Upper lobe of left lung (tissue), 4 donors: Measurements from ENCODE around the gene MGMT.

Experiments
- POLR2A ChIP-seq, 4 donors: fragments of 450-650 bp; IDR thresholded peaks; one replicate each; pipeline ENCODE4 v1.5.1; 2016 to 2017; ENCODE audit warnings: antibody characterized with exemption in 4 of 4, mild to moderate bottlenecking in 2 of 4
- POLR2AphosphoS5 ChIP-seq, 2 donors: sonication (generic); formaldehyde crosslinking; IDR thresholded peaks; one replicate each; pipeline ENCODE4 v1.5.1; 2017; ENCODE audit warnings: antibody characterized with exemption in 2 of 2
- TF ChIP-seq, protein P1 (sequence below), 6 experiments: fragments of 450-650 bp in 4 of 6; fragments of 200-600 bp in 2 of 6; sonication (generic) in 2 of 6; IDR thresholded peaks; one replicate each; pipeline ENCODE4 v1.5.1; 2016 to 2019; ENCODE audit warnings: antibody characterized with exemption in 6 of 6

DNA sequence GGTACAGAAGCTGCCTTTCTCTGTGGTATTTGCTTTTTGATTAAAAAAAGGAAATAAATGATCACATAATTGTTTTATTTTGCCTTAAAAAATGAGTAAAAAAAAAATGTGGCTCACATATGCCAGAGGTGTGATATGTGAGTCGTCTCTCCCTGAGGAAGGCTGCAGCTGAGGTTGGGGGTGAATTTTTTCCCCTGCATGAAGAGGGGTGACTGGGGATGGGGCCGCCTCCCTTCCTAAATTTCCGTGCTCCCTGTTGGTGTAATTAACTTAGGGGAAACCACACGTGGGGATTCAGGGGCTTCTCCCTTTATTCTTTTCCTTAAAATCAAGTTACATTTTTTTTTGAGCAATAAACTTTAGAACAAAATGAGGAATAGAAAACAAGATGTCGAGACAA lies 35.4 kb downstream of the MGMT start:
- TF ChIP-seq POLR2A (IDR thresholded peaks at IDR 0.05) (no peak), POLR2AphosphoS5 (IDR thresholded peaks at IDR 0.05) (no peak)
- TF ChIP-seq, protein P1, sequence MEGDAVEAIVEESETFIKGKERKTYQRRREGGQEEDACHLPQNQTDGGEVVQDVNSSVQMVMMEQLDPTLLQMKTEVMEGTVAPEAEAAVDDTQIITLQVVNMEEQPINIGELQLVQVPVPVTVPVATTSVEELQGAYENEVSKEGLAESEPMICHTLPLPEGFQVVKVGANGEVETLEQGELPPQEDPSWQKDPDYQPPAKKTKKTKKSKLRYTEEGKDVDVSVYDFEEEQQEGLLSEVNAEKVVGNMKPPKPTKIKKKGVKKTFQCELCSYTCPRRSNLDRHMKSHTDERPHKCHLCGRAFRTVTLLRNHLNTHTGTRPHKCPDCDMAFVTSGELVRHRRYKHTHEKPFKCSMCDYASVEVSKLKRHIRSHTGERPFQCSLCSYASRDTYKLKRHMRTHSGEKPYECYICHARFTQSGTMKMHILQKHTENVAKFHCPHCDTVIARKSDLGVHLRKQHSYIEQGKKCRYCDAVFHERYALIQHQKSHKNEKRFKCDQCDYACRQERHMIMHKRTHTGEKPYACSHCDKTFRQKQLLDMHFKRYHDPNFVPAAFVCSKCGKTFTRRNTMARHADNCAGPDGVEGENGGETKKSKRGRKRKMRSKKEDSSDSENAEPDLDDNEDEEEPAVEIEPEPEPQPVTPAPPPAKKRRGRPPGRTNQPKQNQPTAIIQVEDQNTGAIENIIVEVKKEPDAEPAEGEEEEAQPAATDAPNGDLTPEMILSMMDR (IDR thresholded peaks at IDR 0.05) = no peak
